Esophagus squamous epithelium (tissue), 5 donors: ENCODE data around the gene PTPRC. TPM values are rescaled to one million over a fixed set of nuclear protein-coding genes. Genes with fewer than 3 reads are reported as not detected.

Experiments
- DNase-seq: peaks from one replicate; lab custom pipeline; 2025; lab: John Stamatoyannopoulos, UW
- H3K27ac ChIP-seq, 4 donors: fragments of 200-600 bp; sonication (generic); one replicate each; pipeline ENCODE4 v1.5.1; 2016 to 2019; ENCODE audit warnings: mild to moderate bottlenecking in 1 of 4
- H3K27me3 ChIP-seq, 4 donors: fragments of 200-600 bp; sonication (generic); 1 replicate in 3 of 4; 2 replicates in 1 of 4; pipeline versions ENCODE4 v1.5.1 to v1.6.0; 2017 to 2021; ENCODE audit warnings: antibody characterized with exemption in 1 of 4
- H3K36me3 ChIP-seq, 3 donors: fragments of 200-600 bp; sonication (generic); one replicate each; pipeline ENCODE4 v1.5.1; 2016 to 2019
- H3K4me1 ChIP-seq, 3 donors: fragments of 200-600 bp; sonication (generic); one replicate each; pipeline ENCODE4 v1.5.1; 2017 to 2019
- H3K4me3 ChIP-seq, 4 donors: fragments of 200-600 bp; sonication (generic); 1 replicate in 3 of 4; 2 replicates in 1 of 4; pipeline ENCODE4 v1.5.1; 2016 to 2019; ENCODE audit warnings: mild to moderate bottlenecking in 2 of 4, moderate library complexity in 1 of 4
- H3K9me3 ChIP-seq, 3 donors: fragments of 200-600 bp; sonication (generic); one replicate each; pipeline ENCODE4 v1.5.1; 2016 to 2019
- POLR2A ChIP-seq, 4 donors: fragments of 450-650 bp; IDR thresholded peaks; one replicate each; pipeline ENCODE4 v1.6.1; 2017; ENCODE audit warnings: antibody characterized with exemption in 4 of 4, mild to moderate bottlenecking in 4 of 4, moderate library complexity in 3 of 4
- WGBS, 2 donors: methylation state at CpG; one replicate each; pipeline ENCODE4 v1.1.5; 2018; 5-methylcytosine and 5-hydroxymethylcytosine counted together
- intact Hi-C: fragments of 100-400 bp; cut with DNase I; formaldehyde crosslinking; loops from one replicate; pipeline ENCODE4 v1.15.0; 2022
- total RNA-seq, 4 donors: library from RNA; depleted of rRNA; stranded (reverse); fragments of >200 nt; gene quantifications; one replicate each; pipeline ENCODE4 v1.1.0, GENCODE V29; 2016
- TF ChIP-seq, protein P1 (sequence below), 6 experiments: fragments of 450-650 bp in 4 of 6; fragments of 200-600 bp in 2 of 6; sonication (generic) in 2 of 6; IDR thresholded peaks; one replicate each; pipeline ENCODE4 v1.5.1; 2016 to 2019; ENCODE audit warnings: antibody characterized with exemption in 6 of 6, mild to moderate bottlenecking in 4 of 6, moderate library complexity in 4 of 6
- donor health status: DM: yes; HTN: yes; CAD: no.

PTPRC gene
- total RNA-seq, 4 donors from 2014 or later = 9.2 to 39.1 (median 14.9) TPM

GRCh38 chr1:198633675-198634121 is 5.1 kb upstream of the PTPRC start:
- no peaks in the 10 kb centered on the region for H3K27me3 ChIP-seq
- TF ChIP-seq, protein P1, sequence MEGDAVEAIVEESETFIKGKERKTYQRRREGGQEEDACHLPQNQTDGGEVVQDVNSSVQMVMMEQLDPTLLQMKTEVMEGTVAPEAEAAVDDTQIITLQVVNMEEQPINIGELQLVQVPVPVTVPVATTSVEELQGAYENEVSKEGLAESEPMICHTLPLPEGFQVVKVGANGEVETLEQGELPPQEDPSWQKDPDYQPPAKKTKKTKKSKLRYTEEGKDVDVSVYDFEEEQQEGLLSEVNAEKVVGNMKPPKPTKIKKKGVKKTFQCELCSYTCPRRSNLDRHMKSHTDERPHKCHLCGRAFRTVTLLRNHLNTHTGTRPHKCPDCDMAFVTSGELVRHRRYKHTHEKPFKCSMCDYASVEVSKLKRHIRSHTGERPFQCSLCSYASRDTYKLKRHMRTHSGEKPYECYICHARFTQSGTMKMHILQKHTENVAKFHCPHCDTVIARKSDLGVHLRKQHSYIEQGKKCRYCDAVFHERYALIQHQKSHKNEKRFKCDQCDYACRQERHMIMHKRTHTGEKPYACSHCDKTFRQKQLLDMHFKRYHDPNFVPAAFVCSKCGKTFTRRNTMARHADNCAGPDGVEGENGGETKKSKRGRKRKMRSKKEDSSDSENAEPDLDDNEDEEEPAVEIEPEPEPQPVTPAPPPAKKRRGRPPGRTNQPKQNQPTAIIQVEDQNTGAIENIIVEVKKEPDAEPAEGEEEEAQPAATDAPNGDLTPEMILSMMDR (IDR thresholded peaks at IDR 0.05) = no peak
- no peak for TF ChIP-seq POLR2A (IDR thresholded peaks at IDR 0.05)
- H3K4me3 ChIP-seq = no peak overlapping the region
- no peak for DNase-seq
- intact Hi-C loops = no loop called here
- H3K27ac ChIP-seq = no peak overlapping the region
- H3K36me3 ChIP-seq = no peaks in the 10 kb centered on the region
- H3K4me1 ChIP-seq = no peaks in the 10 kb centered on the region
- no peaks in the 10 kb centered on the region for H3K9me3 ChIP-seq
- 85 to 94% methylated on average over 2 of the region's 2 CpGs for WGBS, 2 donors

DNA sequence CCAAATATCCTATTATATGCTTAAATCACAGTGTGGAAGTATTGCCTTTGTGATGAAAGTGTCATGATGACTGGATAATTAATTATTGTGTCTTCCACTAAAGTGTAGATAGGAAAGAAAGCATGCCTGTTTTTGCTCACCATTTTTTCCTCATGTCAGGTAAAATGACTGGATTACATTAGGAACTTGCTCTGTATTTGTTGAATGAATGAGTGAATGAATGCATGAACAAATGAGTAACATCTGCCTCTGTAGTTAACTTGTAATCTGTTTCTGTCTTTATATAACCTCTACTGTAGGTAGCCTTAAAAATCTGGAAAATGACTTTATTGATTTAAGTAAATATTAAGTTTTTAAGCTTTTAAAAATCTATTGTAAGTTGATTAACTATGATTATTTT is 2.9 kb upstream of the PTPRC start:
- H3K4me3 ChIP-seq = no peak overlapping the region
- H3K9me3 ChIP-seq = no peaks in the 10 kb centered on the region
- H3K27ac ChIP-seq = no peak overlapping the region
- H3K36me3 ChIP-seq = no peaks in the 10 kb centered on the region
- no peaks in the 10 kb centered on the region for H3K27me3 ChIP-seq
- no peak for DNase-seq
- H3K4me1 ChIP-seq = no peaks in the 10 kb centered on the region
- intact Hi-C loops = no loop called here
- TF ChIP-seq POLR2A (IDR thresholded peaks at IDR 0.05) = no peak
- TF ChIP-seq, protein P1 (IDR thresholded peaks at IDR 0.05) = no peak

GRCh38 chr1:198636391-198636790 is 2.4 kb upstream of the PTPRC start:
- Histone ChIP-seq H3K4me3 (no peak overlapping the region), H3K4me1 (no peaks in the 10 kb centered on the region), H3K36me3 (no peaks in the 10 kb centered on the region), H3K27ac (peak overlapping the region in 1 of 4 donors; percentile 9), H3K27me3 (no peaks in the 10 kb centered on the region), H3K9me3 (no peaks in the 10 kb centered on the region)
- TF ChIP-seq POLR2A (IDR thresholded peaks at IDR 0.05) = no peak
- no peak for DNase-seq
- WGBS, 2 donors = 65 to 67% methylated on average over 2 of the region's 2 CpGs
- intact Hi-C loops = no loop called here

- WGBS, 2 donors = 42 to 45% methylated on average over 2 of the region's 2 CpGs
- no peak overlapping the region for H3K27ac ChIP-seq
- no peak for DNase-seq
- TF ChIP-seq, protein P1 (IDR thresholded peaks at IDR 0.05) = no peak
- no peak for TF ChIP-seq POLR2A (IDR thresholded peaks at IDR 0.05)
- no peaks in the 10 kb centered on the region for H3K27me3 ChIP-seq
- H3K9me3 ChIP-seq = no peaks in the 10 kb centered on the region
- H3K36me3 ChIP-seq = no peaks in the 10 kb centered on the region
- no peak overlapping the region for H3K4me3 ChIP-seq
- H3K4me1 ChIP-seq = no peaks in the 10 kb centered on the region
- intact Hi-C loops = no loop called here
Observed at GRCh38 chr1:198637157-198637556, 1.7 kb upstream of the PTPRC start.

DNA sequence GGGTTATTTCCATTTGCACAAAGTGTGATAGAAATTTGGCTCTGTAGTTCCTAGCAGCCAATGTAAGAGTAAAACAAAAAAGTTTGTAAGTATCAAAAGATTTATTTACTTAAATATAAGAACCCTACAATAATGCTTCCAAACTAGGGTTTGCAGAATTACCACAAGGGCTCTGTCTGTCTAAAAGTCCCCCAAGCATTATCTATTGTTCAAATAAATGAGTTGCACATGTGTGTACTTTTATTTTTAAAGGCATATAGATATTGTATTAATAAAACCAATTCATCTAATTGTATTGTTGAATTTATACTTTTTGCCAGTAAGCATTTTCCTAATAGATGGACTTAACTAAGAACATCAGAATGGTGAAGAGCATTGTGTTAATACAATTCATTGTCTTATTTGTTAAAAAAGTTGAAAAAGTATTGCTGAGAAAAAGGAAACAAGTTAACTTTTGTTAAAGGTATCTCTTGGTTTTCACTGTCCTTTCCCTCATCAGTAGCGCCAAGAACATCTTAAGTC is 863 bp upstream of the PTPRC start:
- Histone ChIP-seq H3K27ac (peak overlapping the region in 2 of 4 donors; percentile 69 to 71), H3K36me3 (no peaks in the 10 kb centered on the region), H3K4me3 (no peak overlapping the region), H3K27me3 (no peaks in the 10 kb centered on the region), H3K9me3 (no peaks in the 10 kb centered on the region), H3K4me1 (no peaks in the 10 kb centered on the region)
- no peak for TF ChIP-seq POLR2A (IDR thresholded peaks at IDR 0.05)
- TF ChIP-seq, protein P1 (IDR thresholded peaks at IDR 0.05) = no peak
- 59 to 72% methylated on average over 1 of the region's 1 CpG for WGBS, 2 donors
- intact Hi-C loops = no loop called here
- no peak for DNase-seq

GRCh38 chr1:198638441-198638840 is 399 bp upstream of the PTPRC start:
- no peaks in the 10 kb centered on the region for H3K36me3 ChIP-seq
- intact Hi-C loops = no loop called here
- no peaks in the 10 kb centered on the region for H3K27me3 ChIP-seq
- no peaks in the 10 kb centered on the region for H3K4me1 ChIP-seq
- peak overlapping the region in 2 of 4 donors; percentile 69 to 71 for H3K27ac ChIP-seq
- TF ChIP-seq, protein P1 (IDR thresholded peaks at IDR 0.05) = no peak
- TF ChIP-seq POLR2A (IDR thresholded peaks at IDR 0.05) = no peak
- WGBS, 2 donors = 14 to 20% methylated on average over 1 of the region's 1 CpG
- H3K9me3 ChIP-seq = no peaks in the 10 kb centered on the region
- no peak overlapping the region for H3K4me3 ChIP-seq
- DNase-seq = no peak
